Pancreas (tissue), 10 donors: ENCODE results near the gene SOBP. TPM values are rescaled to one million over a fixed set of nuclear protein-coding genes. Genes with fewer than 3 reads are reported as not detected.

Source experiments
- ATAC-seq, 4 donors: fragments of 200-7000 bp; cut with Tn5 transposase; one replicate each; pipeline versions ENCODE4 v1.8.0 to v1.9.1; 2020; ENCODE audit warnings: mild to moderate bottlenecking in 4 of 4, moderate library complexity in 4 of 4
- DNase-seq, 6 donors: peaks; one replicate each; pipeline ENCODE4 v3.0.0-alpha.2; 2020
- FAIRE-seq: peaks from 2 replicates; lab custom pipeline; 2012; peaks lifted over from hg19 to GRCh38; lab: Jason Lieb, UNC
- H3K27ac ChIP-seq, 4 donors: fragments of 200-600 bp; sonication (generic); 1 replicate in 3 of 4; 2 replicates in 1 of 4; pipeline versions ENCODE4 v1.5.0 to v1.8.0; 2020
- H3K27me3 ChIP-seq, 4 donors: fragments of 200-600 bp; one replicate each; pipeline ENCODE4 v1.8.0; 2021
- H3K36me3 ChIP-seq, 3 donors: fragments of 200-600 bp; sonication (generic) in 1 of 3; one replicate each; pipeline versions ENCODE4 v1.5.0 to v1.8.0; 2020 to 2021
- H3K4me1 ChIP-seq, 3 donors: fragments of 200-600 bp; one replicate each; pipeline ENCODE4 v1.8.0; 2021
- H3K4me3 ChIP-seq, 4 donors: fragments of 200-600 bp; sonication (generic) in 2 of 4; one replicate each; pipeline versions ENCODE4 v1.5.0 to v1.8.0; 2020 to 2021
- H3K9me3 ChIP-seq, 4 donors: fragments of 200-600 bp; one replicate each; pipeline ENCODE4 v1.8.0; 2021
- CTCF ChIP-seq, 4 donors: fragments of 200-600 bp; sonication (generic) in 3 of 4; IDR thresholded peaks; one replicate each; pipeline versions ENCODE4 v1.5.0 to v1.8.0; 2021; ENCODE audit warnings: antibody characterized with exemption in 4 of 4
- WGBS, 2 donors: extraction: QIAGEN DNeasy Blood & Tissue Kit; methylation state at CpG; one replicate each; pipeline ENCODE4 v1.1.7; 2013; 5-methylcytosine and 5-hydroxymethylcytosine counted together
- intact Hi-C, 3 donors: fragments of 100-400 bp; cut with DNase I; formaldehyde crosslinking; loops; one replicate each; pipeline versions ENCODE4 v1.11.1 to v1.14.2; 2022
- polyA plus RNA-seq, 2 donors: library from polyadenylated mRNA; stranded (reverse); fragments of 200-250 nt; gene quantifications; one replicate each; pipeline ENCODE4 v1.2.3, GENCODE V29; 2013
- total RNA-seq, 6 donors: library from RNA; stranded (reverse); fragmentation: NEBNext Ultra II Directional in 4 of 6; extraction: Animal tissue kit (Norgen Biotek cat#: 25700) in 4 of 6; gene quantifications; one replicate each; pipeline versions ENCODE4 v1.2.1 to v1.2.4, GENCODE V29; 2021 to 2023
- donor health status: healthy with polysubstance abuse.
- donor health status: DM: no; HTN: no; CAD: no; lungs with moderate emphysema.
- donor health status: DM: no; HTN: no; CAD: no.
- donor health status: control.
- donor health status: control.
- donor health status: Bipolar disorder and iron deficiency.
- donor health status: DM: yes; HTN: yes; CAD: no.
- donor health status: DM: no; HTN: no; CAD: no.
- donor health status: DM: no; HTN: no; CAD: no.
- donor health status: DM: yes; HTN: yes; CAD: no.

Gene SOBP
- total and polyA plus RNA-seq, 8 donors: 1.1 to 3.5 (median 2.0) TPM

- H3K36me3 ChIP-seq: no peaks in the 10 kb centered on the region
- intact Hi-C loops: no loop called here
- H3K9me3 ChIP-seq: no peaks in the 10 kb centered on the region
- H3K4me1 ChIP-seq: no peaks in the 10 kb centered on the region
- 54 to 64% methylated on average over 4 of the region's 4 CpGs for WGBS, 2 donors
- DNase-seq (no peak), FAIRE-seq (no peak), ATAC-seq (peak in 2 of 4 donors; percentile 14 to 53)
- no peaks in the 10 kb centered on the region for H3K27me3 ChIP-seq
- H3K27ac ChIP-seq: no peak overlapping the region
- no peak overlapping the region for H3K4me3 ChIP-seq
- no peak for TF ChIP-seq CTCF (IDR thresholded peaks at IDR 0.05)
Observed at GRCh38 chr6:107607116-107607515, 117.2 kb downstream of the SOBP start.

- 78% methylated on average over 11 of the region's 11 CpGs for WGBS, 2 donors
- intact Hi-C loops: no loop called here
- H3K4me3 ChIP-seq: no peak overlapping the region
- H3K27me3 ChIP-seq: no peaks in the 10 kb centered on the region
- TF ChIP-seq CTCF (IDR thresholded peaks at IDR 0.05): no peak
- H3K36me3 ChIP-seq: no peaks in the 10 kb centered on the region
- ATAC-seq (no peak), FAIRE-seq (no peak), DNase-seq (no peak)
- H3K4me1 ChIP-seq: no peaks in the 10 kb centered on the region
- H3K27ac ChIP-seq: no peak overlapping the region
- no peaks in the 10 kb centered on the region for H3K9me3 ChIP-seq
Observed at GRCh38 chr6:107611094-107611810, 121.3 kb downstream of the SOBP start.

- H3K4me1 ChIP-seq: no peaks in the 10 kb centered on the region
- DNase-seq: no peak
- TF ChIP-seq CTCF (IDR thresholded peaks at IDR 0.05): no peak
- H3K36me3 ChIP-seq: no peaks in the 10 kb centered on the region
- H3K9me3 ChIP-seq: no peaks in the 10 kb centered on the region
- H3K4me3 ChIP-seq: no peak overlapping the region
- H3K27me3 ChIP-seq: no peaks in the 10 kb centered on the region
- FAIRE-seq: no peak
- no peak overlapping the region for H3K27ac ChIP-seq
- 50 to 61% methylated on average over 3 of the region's 3 CpGs for WGBS, 2 donors
- intact Hi-C loops: no loop called here
- peak in 1 of 4 donors; percentile 15 for ATAC-seq
Observed at GRCh38 chr6:107612762-107613415, 123.0 kb downstream of the SOBP start.

GRCh38 chr6:107613651-107614379 is 123.9 kb downstream of the SOBP start:
- Histone ChIP-seq H3K27me3 (no peaks in the 10 kb centered on the region), H3K36me3 (no peaks in the 10 kb centered on the region), H3K4me3 (no peak overlapping the region), H3K9me3 (no peaks in the 10 kb centered on the region), H3K27ac (no peak overlapping the region), H3K4me1 (no peaks in the 10 kb centered on the region)
- intact Hi-C loops: no loop called here
- DNase-seq (no peak), FAIRE-seq (no peak), ATAC-seq (no peak)
- no peak for TF ChIP-seq CTCF (IDR thresholded peaks at IDR 0.05)
- WGBS, 2 donors: 96 to 99% methylated on average over 4 of the region's 4 CpGs
